Activated CD8-positive, alpha-beta T cell treated with anti-CD3 and anti-CD28 coated beads for 36 hours (primary cell): ENCODE measurements around the gene SYT1. TPM values are rescaled to one million over a fixed set of nuclear protein-coding genes. Genes with fewer than 3 reads are reported as not detected.

Experiments
- ATAC-seq: fragments of 200-7000 bp; cut with Tn5 transposase; one replicate; pipeline ENCODE4 v1.10.0; 2021; ENCODE audit warnings: mild to moderate bottlenecking, moderate library complexity
- CTCF ChIA-PET: fragments of 350-600 bp; sonication (Branson Sonifier 250); formaldehyde crosslinking; loops from one replicate; lab custom pipeline; 2021; ENCODE audit warnings: antibody characterized with exemption; lab: Charles Lee
- POLR2A ChIA-PET: fragments of 350-600 bp; sonication (Branson Sonifier 250); formaldehyde crosslinking; loops from one replicate; lab custom pipeline; 2021; ENCODE audit warnings: antibody characterized with exemption; lab: Charles Lee
- DNase-seq: peaks from one replicate; pipeline ENCODE4 v3.0.0-alpha.2; 2020
- H3K27ac Mint-ChIP-seq: one replicate; pipeline ENCODE4 v1.8.0; 2021; ENCODE audit warnings: mild to moderate bottlenecking, mixed read lengths
- H3K27me3 Mint-ChIP-seq: one replicate; pipeline ENCODE4 v1.8.0; 2021; ENCODE audit warnings: mixed read lengths
- H3K36me3 Mint-ChIP-seq: one replicate; pipeline ENCODE4 v1.8.0; 2021; ENCODE audit warnings: low read depth, mixed read lengths
- H3K4me1 Mint-ChIP-seq: one replicate; pipeline ENCODE4 v1.8.0; 2021; ENCODE audit warnings: low read depth, mixed read lengths
- H3K4me3 Mint-ChIP-seq: one replicate; pipeline ENCODE4 v1.8.0; 2021; ENCODE audit warnings: mild to moderate bottlenecking, moderate library complexity, mixed read lengths
- H3K9me3 Mint-ChIP-seq: one replicate; pipeline ENCODE4 v1.8.0; 2021; ENCODE audit warnings: mixed read lengths
- intact Hi-C: fragments of 100-400 bp; cut with micrococcal nuclease; formaldehyde crosslinking; loops from one replicate; pipeline ENCODE4 v1.10.0; 2022
- total RNA-seq, 2 experiments: library from RNA; stranded (reverse); gene quantifications; one replicate each; pipeline ENCODE4 v1.2.3, GENCODE V29; 2021
- TF ChIP-seq, protein P1 (sequence below): fragments of 200-600 bp; IDR thresholded peaks from one replicate; pipeline ENCODE4 v1.8.0; 2022; ENCODE audit warnings: antibody characterized with exemption, mild to moderate bottlenecking

SYT1 gene
- total RNA-seq, 2 experiments from 2014 or later, result not detected

DNA sequence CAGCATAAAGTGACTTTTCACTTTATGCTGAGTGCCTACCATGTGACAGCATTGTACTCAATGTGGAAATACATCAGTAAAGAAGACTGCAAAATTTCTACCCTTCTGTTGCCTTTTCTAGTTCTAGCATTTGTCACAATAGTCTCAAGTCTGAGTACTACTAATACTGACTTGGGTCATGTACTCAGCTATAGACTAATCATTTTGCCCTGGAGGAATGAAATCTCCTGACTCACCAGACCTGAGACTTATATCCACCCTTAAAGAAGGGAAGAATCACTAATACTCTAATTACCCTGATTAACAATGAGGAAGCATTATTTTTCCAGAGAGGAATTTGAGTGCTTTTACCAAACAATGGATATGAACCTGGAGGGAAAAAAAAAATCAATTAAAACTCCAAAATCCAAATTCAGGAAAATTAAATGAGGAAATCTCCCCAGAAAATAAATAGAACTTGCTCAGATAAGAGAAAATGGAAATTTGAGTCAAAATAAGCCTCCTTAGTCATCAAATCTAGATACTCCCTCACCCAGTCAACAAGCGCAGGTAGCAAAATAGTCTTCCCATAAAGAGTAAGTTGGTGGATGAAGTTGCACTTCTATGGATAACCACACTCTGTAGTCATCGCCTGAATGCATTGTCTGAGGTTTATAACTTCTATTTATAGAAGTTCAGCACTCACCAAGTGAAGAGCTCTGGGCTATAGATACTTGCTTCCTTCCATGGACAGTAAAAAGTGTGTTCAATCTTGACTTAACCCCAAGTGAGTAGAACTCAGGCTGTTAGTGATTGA, 386.6 kb downstream of the SYT1 start:
- CTCF ChIA-PET, result no interaction called here

GRCh38 chr12:79252358-79253075, 387.9 kb downstream of the SYT1 start:
- Mint-ChIP-seq H3K4me1 (no peaks in the 10 kb centered on the region), H3K4me3 (no peak overlapping the region), H3K27ac (no peak overlapping the region), H3K27me3 (no peaks in the 10 kb centered on the region), H3K9me3 (peaks cover 6% of the 10 kb centered on the region), H3K36me3 (no peaks in the 10 kb centered on the region)
- ChIA-PET POLR2A (no interaction called here), CTCF (no interaction called here)
- TF ChIP-seq, protein P1, sequence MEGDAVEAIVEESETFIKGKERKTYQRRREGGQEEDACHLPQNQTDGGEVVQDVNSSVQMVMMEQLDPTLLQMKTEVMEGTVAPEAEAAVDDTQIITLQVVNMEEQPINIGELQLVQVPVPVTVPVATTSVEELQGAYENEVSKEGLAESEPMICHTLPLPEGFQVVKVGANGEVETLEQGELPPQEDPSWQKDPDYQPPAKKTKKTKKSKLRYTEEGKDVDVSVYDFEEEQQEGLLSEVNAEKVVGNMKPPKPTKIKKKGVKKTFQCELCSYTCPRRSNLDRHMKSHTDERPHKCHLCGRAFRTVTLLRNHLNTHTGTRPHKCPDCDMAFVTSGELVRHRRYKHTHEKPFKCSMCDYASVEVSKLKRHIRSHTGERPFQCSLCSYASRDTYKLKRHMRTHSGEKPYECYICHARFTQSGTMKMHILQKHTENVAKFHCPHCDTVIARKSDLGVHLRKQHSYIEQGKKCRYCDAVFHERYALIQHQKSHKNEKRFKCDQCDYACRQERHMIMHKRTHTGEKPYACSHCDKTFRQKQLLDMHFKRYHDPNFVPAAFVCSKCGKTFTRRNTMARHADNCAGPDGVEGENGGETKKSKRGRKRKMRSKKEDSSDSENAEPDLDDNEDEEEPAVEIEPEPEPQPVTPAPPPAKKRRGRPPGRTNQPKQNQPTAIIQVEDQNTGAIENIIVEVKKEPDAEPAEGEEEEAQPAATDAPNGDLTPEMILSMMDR, result no peak
- intact Hi-C loops, result no loop called here
- DNase-seq (no peak), ATAC-seq (no peak)

More for the DNA sequence above, 386.6 kb downstream of the SYT1 start:
- DNase-seq, result no peak
- Mint-ChIP-seq H3K27ac (no peak overlapping the region), H3K27me3 (no peaks in the 10 kb centered on the region), H3K4me3 (no peak overlapping the region), H3K36me3 (no peaks in the 10 kb centered on the region), H3K9me3 (peaks cover 6% of the 10 kb centered on the region), H3K4me1 (no peaks in the 10 kb centered on the region)
- TF ChIP-seq, protein P1, result no peak
- intact Hi-C loops, result no loop called here
- POLR2A ChIA-PET, result no interaction called here
- ATAC-seq, result no peak

GRCh38 chr12:79255288-79255687, 390.7 kb downstream of the SYT1 start:
- H3K9me3 Mint-ChIP-seq, result no peaks in the 10 kb centered on the region
- no peak overlapping the region for H3K4me3 Mint-ChIP-seq
- POLR2A ChIA-PET, result no interaction called here
- no peak overlapping the region for H3K27ac Mint-ChIP-seq
- ATAC-seq (no peak), DNase-seq (no peak)
- CTCF ChIA-PET, result no interaction called here
- TF ChIP-seq, protein P1, result no peak
- H3K36me3 Mint-ChIP-seq, result no peaks in the 10 kb centered on the region
- no peaks in the 10 kb centered on the region for H3K27me3 Mint-ChIP-seq
- no peaks in the 10 kb centered on the region for H3K4me1 Mint-ChIP-seq
- intact Hi-C loops, result no loop called here

DNA sequence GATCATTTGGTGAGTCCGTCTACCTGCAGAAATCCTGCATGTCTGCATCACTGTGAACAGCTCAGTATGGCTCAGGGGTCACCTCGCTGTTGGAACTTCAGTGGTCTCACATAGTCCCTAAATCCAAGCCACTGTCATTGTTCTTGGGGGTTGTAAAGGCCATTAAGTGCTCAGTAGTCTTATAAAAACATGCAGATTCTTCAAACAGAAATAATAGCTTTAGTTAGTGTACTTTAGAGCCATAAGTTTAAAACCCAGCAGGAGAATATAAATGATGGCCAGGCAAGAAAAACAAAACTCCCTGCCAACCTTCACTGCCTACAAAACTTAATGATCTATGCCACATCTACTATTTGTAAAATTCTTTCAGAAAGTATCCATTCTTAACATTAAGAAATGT, 396.3 kb downstream of the SYT1 start:
- Mint-ChIP-seq H3K4me3 (no peak overlapping the region), H3K9me3 (no peaks in the 10 kb centered on the region), H3K4me1 (no peaks in the 10 kb centered on the region), H3K27ac (no peak overlapping the region), H3K36me3 (no peaks in the 10 kb centered on the region), H3K27me3 (no peaks in the 10 kb centered on the region)
- ChIA-PET POLR2A (no interaction called here), CTCF (no interaction called here)
- intact Hi-C loops, result no loop called here
- ATAC-seq (no peak), DNase-seq (no peak)
- TF ChIP-seq, protein P1, result no peak

- Mint-ChIP-seq H3K36me3 (no peaks in the 10 kb centered on the region), H3K4me3 (no peak overlapping the region), H3K9me3 (no peaks in the 10 kb centered on the region), H3K27me3 (no peaks in the 10 kb centered on the region), H3K4me1 (no peaks in the 10 kb centered on the region), H3K27ac (no peak overlapping the region)
- DNase-seq (no peak), ATAC-seq (no peak)
- ChIA-PET CTCF (no interaction called here), POLR2A (no interaction called here)
- TF ChIP-seq, protein P1, result no peak
- intact Hi-C loops, result no loop called here
These were observed 398.4 kb downstream of the SYT1 start for GRCh38 chr12:79262938-79263337.
